Aorta (tissue), 5 donors: Measurements from ENCODE around the gene SCGB1D4. TPM values are rescaled to one million over a fixed set of nuclear protein-coding genes. Genes with fewer than 3 reads are reported as not detected.
"Not testable (repeated sequence)": the region's sequence is repeated elsewhere in the genome, so short reads cannot be mapped to it uniquely, and the experiment has no call there.

Experiments used
- ATAC-seq: fragments of 200-7000 bp; cut with Tn5 transposase; one replicate; pipeline ENCODE4 v1.9.1; 2022; ENCODE audit warnings: moderate library complexity; ENCODE audit not compliant: low FRiP score
- DNase-seq, 2 donors: peaks; one replicate each; pipeline ENCODE4 v3.0.0-alpha.2; 2020
- H3K27ac ChIP-seq, 2 donors: one replicate each; pipeline ENCODE4 v1.5.1; 2013; ENCODE audit warnings: low read length in 2 of 2, mild to moderate bottlenecking in 2 of 2, moderate library complexity in 2 of 2, control low read depth in 1 of 2, inconsistent platforms in 1 of 2, low read depth in 1 of 2
- H3K27me3 ChIP-seq, 2 donors: one replicate each; pipeline ENCODE4 v1.6.1; 2013; ENCODE audit warnings: control low read depth in 1 of 2, low read length in 1 of 2, mild to moderate bottlenecking in 1 of 2, moderate library complexity in 1 of 2; ENCODE audit not compliant: insufficient read depth in 2 of 2, control insufficient read depth in 1 of 2
- H3K36me3 ChIP-seq, 2 donors: one replicate each; pipeline ENCODE4 v1.6.1; 2013; ENCODE audit warnings: control low read depth in 1 of 2, low read length in 1 of 2, mild to moderate bottlenecking in 1 of 2; ENCODE audit not compliant: insufficient read depth in 2 of 2, control insufficient read depth in 1 of 2
- H3K4me1 ChIP-seq, 2 donors: one replicate each; pipeline ENCODE4 v1.6.1; 2013; ENCODE audit warnings: low read length in 2 of 2, control low read depth in 1 of 2, mild to moderate bottlenecking in 1 of 2, moderate library complexity in 1 of 2; ENCODE audit not compliant: insufficient read depth in 2 of 2, control insufficient read depth in 1 of 2
- H3K4me3 ChIP-seq, 2 donors: one replicate each; pipeline ENCODE4 v1.5.1; 2013; ENCODE audit warnings: low read length in 2 of 2, control low read depth in 1 of 2, mild to moderate bottlenecking in 1 of 2
- H3K9me3 ChIP-seq: one replicate; pipeline ENCODE4 v1.6.1; 2013; ENCODE audit warnings: mild to moderate bottlenecking, low read length; ENCODE audit not compliant: control insufficient read depth
- WGBS, 2 donors: extraction: QIAGEN DNeasy Blood & Tissue Kit; methylation state at CpG; one replicate each; pipeline ENCODE4 v1.1.7; 2013; 5-methylcytosine and 5-hydroxymethylcytosine counted together
- intact Hi-C, 2 donors: fragments of 100-400 bp; cut with DNase I; formaldehyde crosslinking; loops; one replicate each; pipeline versions ENCODE4 v1.14.2 to v1.15.0; 2022
- polyA plus RNA-seq, 2 donors: library from polyadenylated mRNA; stranded (reverse); fragments of 200-250 nt; gene quantifications; one replicate each; pipeline ENCODE4 v1.2.3, GENCODE V29; 2013
- total RNA-seq, 2 donors: library from RNA; stranded (reverse); fragmentation: NEBNext Ultra II Directional; extraction: Animal tissue kit (Norgen Biotek cat#: 25700); gene quantifications; one replicate each; pipeline ENCODE4 v1.2.1, GENCODE V29; 2021
- donor health status: healthy with polysubstance abuse.
- donor health status: Bipolar disorder and iron deficiency.
- donor health status: DM: no; HTN: no; CAD: no.
- donor health status: DM: no; HTN: no; CAD: no.
- donor health status: DM: yes; HTN: yes; CAD: no.

SCGB1D4 gene
- total and polyA plus RNA-seq, 4 donors = not detected

DNA sequence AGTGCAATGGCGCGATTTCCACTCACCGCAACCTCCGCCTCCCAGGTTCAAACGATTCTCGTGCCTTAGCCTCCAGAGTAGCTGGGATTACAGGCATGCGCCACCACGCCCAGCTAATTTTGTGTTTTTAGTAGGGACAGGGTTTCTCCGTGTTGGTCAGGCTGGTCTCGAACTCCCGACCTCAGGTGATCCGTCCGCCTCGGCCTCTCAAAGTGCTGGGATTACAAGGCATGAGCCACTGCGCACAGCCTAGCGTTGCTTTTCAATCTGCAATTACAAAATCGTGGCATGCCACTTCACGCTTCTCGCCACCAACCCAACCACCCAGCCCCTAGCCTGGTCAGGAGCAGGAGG lies 38.1 kb upstream of the SCGB1D4 start:
- WGBS, 2 donors = 58 to 59% methylated on average over 19 of the region's 19 CpGs
- not testable (repeated sequence) for DNase-seq, H3K36me3 ChIP-seq, H3K27ac ChIP-seq, ATAC-seq, H3K9me3 ChIP-seq, H3K27me3 ChIP-seq, H3K4me1 ChIP-seq
- intact Hi-C loops = loop anchor here in 1 of 2 donors (5.0 kb wide), 1 partner anchor 40 kb away; no protein-coding TSS in a partner anchor
- H3K4me3 ChIP-seq = peak overlapping the region in 1 of 2 donors; percentile 63

DNA sequence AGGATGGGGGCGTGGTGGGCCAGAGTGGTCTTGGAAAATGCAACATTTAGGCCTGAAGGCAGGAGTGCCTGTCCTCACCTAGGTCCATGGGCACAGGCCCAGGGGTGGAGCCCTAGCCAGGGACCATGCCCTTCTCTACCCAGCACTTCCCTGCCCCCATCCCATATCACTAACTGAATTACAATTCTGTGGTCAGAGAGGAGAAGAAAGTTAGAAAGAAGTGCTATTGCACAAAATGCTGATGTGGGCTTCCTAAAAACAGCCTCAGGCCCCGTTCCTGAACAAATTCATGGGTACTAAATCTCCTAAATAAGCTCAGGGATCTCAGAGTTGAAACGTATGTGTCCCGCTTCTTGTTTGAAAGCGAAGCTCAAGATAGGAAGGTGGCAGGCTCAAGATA lies 34.9 kb upstream of the SCGB1D4 start:
- no peaks in the 10 kb centered on the region for H3K27me3 ChIP-seq
- intact Hi-C loops = no loop called here
- DNase-seq (no peak), ATAC-seq (no peak)
- no peak overlapping the region for H3K27ac ChIP-seq
- H3K36me3 ChIP-seq = no peaks in the 10 kb centered on the region
- 81 to 83% methylated on average over 5 of the region's 5 CpGs for WGBS, 2 donors
- no peaks in the 10 kb centered on the region for H3K9me3 ChIP-seq
- no peaks in the 10 kb centered on the region for H3K4me1 ChIP-seq
- H3K4me3 ChIP-seq = no peak overlapping the region

DNA sequence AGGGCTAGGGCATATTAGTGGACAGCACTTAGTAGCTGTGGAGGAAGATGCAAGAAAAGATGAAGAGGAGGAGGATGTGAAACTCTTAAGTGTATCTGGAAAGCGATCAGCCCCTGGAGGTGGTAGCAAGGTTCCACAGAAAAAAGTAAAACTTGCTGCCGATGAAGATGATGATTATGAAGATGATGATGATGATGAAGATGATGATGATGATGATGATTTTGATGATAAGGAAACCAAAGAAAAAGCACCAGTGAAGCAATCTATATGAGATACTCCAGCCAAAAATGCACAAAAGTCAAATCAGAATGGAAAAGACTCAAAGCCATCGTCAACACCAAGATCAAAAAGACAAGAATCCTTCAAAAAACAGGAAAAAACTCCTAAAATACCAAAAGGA lies 32.4 kb upstream of the SCGB1D4 start:
- H3K4me3 ChIP-seq, H3K27me3 ChIP-seq, H3K4me1 ChIP-seq, H3K27ac ChIP-seq, H3K9me3 ChIP-seq, H3K36me3 ChIP-seq, DNase-seq, intact Hi-C loops, ATAC-seq: not testable (repeated sequence)
- 80 to 93% methylated on average over 3 of the region's 3 CpGs for WGBS, 2 donors

DNA sequence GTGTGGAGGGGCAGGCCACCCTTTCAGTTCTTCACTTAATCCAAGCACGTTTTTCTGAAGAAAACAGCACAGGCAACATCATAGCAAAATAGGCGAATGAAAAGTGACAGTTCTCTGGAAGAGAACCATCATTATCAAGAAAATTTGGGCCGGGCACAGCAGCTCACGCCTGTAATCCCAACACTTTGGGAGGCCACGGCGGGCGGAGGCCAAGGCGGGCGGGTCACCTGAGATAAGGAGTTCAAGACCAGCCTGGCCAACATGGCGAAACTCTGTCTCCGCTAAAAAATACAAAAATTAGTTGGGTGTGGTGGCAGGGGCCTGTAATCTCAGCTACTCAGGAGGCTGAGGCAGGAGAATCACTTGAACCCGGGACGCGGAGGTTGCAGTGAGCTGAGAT lies 28.7 kb upstream of the SCGB1D4 start:
- H3K4me3 ChIP-seq, H3K27me3 ChIP-seq, DNase-seq, H3K36me3 ChIP-seq, H3K27ac ChIP-seq, H3K9me3 ChIP-seq, intact Hi-C loops, ATAC-seq, H3K4me1 ChIP-seq: not testable (repeated sequence)
- WGBS, 2 donors = 92 to 94% methylated on average over 14 of the region's 14 CpGs

DNA sequence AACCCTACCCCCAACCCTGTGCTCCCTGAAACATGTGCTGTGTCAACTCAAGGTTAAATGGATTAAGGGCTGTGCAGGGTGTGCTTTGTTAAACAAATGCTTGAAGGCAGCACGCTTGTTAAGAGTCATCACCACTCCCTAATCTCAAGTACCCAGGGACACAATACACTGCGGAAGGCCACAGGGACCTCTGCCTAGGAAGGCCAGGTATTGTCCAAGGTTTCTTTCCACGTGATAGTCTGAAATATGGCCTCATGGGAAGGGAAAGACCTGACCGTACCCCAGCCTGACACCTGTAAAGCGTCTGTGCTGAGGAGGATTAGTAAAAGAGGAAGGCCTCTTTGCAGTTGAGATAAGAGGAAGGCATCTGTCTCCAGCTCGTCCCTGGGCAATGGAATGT lies 27.8 kb upstream of the SCGB1D4 start:
- DNase-seq, intact Hi-C loops: not testable (repeated sequence)
- 44 to 46% methylated on average over 6 of the region's 6 CpGs for WGBS, 2 donors

DNA sequence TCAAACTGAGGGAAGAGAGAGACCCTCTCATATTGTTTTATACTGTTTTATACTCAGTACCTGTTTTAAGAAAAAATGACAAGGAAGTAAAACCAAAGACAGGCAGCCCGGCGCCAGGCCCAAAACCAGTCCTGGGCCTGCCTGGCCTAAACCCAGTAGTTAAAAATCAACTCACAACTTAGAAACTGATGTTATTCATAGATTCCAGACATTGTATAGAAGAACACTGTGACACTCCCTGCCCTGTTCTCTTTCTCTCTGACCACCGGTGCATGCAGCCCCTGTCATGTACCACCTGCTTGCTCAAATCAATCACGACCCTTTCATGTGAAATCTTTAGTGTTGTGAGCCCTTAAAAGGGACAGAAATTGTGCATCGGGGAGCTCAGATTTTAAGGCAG lies 26.9 kb upstream of the SCGB1D4 start:
- H3K27ac ChIP-seq, H3K36me3 ChIP-seq, H3K27me3 ChIP-seq, H3K4me1 ChIP-seq, H3K4me3 ChIP-seq, ATAC-seq, intact Hi-C loops, H3K9me3 ChIP-seq, DNase-seq: not testable (repeated sequence)
- WGBS, 2 donors = 69 to 72% methylated on average over 5 of the region's 5 CpGs

More for the DNA sequence above, 27.8 kb upstream of the SCGB1D4 start:
- H3K36me3 ChIP-seq, H3K4me3 ChIP-seq, H3K27me3 ChIP-seq, H3K27ac ChIP-seq, H3K9me3 ChIP-seq, H3K4me1 ChIP-seq, ATAC-seq: not testable (repeated sequence)

DNA sequence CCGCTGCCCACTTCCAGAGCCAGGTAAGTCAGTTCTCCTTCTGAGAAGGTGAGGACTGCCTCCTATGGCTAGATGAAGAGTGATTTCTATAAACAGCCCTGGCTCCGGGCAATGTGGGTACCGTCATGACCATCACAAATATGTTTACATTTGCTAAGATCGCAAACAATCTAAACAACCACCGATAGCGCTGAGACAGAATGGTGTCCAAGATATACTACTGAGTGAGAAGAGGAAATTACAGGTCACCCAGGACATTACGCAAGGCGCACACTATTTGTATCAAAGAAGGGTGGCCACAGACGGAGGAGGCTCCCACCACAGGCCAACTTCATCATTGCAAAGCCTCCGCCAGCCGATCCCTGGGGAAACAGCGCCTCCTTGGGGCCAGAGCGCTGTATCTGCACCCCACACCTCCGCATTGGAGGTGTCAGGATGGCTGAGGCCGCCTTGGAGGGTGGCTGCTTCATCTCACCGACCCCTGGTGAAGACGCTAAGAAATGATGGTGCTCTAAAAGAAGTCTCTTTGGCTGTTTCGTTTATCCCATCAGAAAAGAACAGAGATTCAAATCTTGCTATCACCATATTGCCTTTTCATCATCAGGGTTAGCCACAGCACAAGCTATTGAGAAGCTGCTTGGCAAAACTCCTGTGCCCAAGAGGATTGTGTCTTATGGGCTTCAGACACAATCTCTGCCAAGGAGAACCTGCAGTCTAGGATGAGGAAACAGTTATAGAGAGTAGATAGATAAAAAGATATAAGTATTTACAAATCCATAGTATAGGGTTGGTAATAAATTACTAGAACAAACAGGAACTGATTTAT lies 26.1 kb upstream of the SCGB1D4 start:
- WGBS, 2 donors = 29 to 32% methylated on average over 18 of the region's 18 CpGs
- ATAC-seq = no peak

DNA sequence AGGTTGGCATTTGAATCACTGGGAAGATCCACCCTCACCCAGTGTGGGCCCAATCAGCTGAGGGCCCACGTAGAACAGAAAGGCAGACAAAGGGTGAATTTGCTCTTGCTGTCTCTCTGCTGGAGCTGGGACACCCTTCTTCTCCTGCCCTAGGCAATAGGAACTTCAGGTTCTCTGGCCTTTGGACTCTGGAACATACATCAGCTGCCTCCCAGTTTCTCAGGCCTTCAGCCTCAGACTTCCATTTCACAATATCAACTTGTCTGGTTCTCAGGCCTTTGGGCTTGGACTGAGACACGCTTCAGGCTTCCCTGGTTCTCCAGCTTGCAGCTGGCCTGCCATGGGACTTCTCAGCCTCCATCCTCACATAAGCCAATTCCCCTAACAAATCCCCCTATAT lies 23.6 kb upstream of the SCGB1D4 start:
- DNase-seq (no peak), ATAC-seq (no peak)
- H3K4me1 ChIP-seq = no peaks in the 10 kb centered on the region
- intact Hi-C loops = no loop called here
- no peaks in the 10 kb centered on the region for H3K9me3 ChIP-seq
- no peaks in the 10 kb centered on the region for H3K36me3 ChIP-seq
- no peak overlapping the region for H3K27ac ChIP-seq
- no peaks in the 10 kb centered on the region for H3K27me3 ChIP-seq
- WGBS, 2 donors = 83 to 86% methylated on average over 2 of the region's 2 CpGs
- H3K4me3 ChIP-seq = no peak overlapping the region

More for the DNA sequence above, 26.1 kb upstream of the SCGB1D4 start:
- peak in 1 of 2 donors; percentile 65 for DNase-seq
- Histone ChIP-seq H3K27ac (no peak overlapping the region), H3K4me3 (no peak overlapping the region), H3K36me3 (no peaks in the 10 kb centered on the region), H3K27me3 (no peaks in the 10 kb centered on the region), H3K4me1 (no peaks in the 10 kb centered on the region), H3K9me3 (no peaks in the 10 kb centered on the region)
- intact Hi-C loops = no loop called here

DNA sequence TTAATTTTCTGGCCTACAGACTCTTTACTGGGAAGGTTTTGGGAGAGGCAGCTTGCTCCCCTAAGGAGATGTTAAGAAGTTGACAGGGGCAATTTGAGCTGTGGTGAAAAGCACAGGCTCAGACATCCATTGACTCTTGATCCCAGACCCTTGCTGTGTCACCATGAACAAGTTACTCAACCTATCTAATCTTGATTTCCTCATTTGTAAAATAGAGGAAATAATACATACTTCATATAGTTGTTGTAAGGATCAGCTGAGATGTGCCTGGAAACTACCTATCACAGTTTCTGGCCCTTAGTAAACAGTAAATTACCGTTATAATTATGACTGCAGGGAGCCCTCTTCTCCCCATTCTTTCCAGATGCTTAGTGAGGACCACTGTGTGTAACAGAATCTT lies 16.6 kb upstream of the SCGB1D4 start:
- no peaks in the 10 kb centered on the region for H3K27me3 ChIP-seq
- intact Hi-C loops = loop anchor here in 1 of 2 donors (10.0 kb wide), 1 partner anchor 521 kb away; the partner anchor contains the start of genes FEN1 and TMEM258
- ATAC-seq = no peak
- no peak overlapping the region for H3K27ac ChIP-seq
- WGBS, 2 donors = 70 to 80% methylated on average over 1 of the region's 1 CpG
- no peak overlapping the region for H3K4me3 ChIP-seq
- no peaks in the 10 kb centered on the region for H3K36me3 ChIP-seq
- DNase-seq = no peak
- no peaks in the 10 kb centered on the region for H3K4me1 ChIP-seq
- H3K9me3 ChIP-seq = no peaks in the 10 kb centered on the region
